ENCODE results near the gene CDKN1B.
"Not testable (repeated sequence)": the region's sequence is repeated elsewhere in the genome, so short reads cannot be mapped to it uniquely, and the experiment has no call there.

Gene CDKN1B

DNA sequence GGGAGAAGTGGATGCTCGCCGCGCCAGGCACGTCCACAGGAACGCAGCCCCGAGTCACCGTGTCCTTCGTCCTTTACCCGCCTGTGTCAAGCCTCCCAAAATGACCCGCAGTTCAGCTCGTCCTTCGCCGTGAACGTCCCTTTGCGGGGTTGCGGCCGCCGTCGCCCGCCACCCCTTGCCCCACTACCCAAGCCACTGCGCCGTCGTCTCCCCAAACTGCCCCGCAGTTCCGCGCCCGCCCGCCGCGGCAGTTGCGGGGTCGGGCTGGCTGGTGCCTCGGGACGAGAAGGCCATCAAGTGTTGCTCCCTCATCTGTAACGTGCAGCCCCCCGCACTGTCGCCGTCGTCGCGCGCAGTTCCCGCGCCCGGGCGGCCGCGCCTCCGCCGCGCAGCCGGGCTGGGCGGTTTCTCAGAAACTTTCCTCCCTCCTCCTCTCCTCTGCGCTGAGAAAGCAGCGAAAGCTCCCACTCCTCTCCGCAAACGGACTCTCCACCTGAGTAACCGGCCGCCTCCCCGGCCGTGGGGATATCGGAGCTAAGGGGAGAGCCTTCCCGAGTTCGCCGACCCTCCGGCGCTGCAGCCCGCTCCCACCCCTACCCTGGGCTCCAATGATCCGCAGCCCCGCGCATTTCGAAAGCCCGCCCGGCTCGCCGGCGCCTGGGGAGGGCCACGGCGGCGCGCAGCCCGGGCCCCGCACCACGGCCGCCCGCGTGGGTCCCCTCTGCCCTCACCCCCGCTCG, 6.7 kb downstream of the CDKN1B start:
- peak in 22 of 58 donors; percentile 2 to 54 (median 22) for DNase-seq

DNA sequence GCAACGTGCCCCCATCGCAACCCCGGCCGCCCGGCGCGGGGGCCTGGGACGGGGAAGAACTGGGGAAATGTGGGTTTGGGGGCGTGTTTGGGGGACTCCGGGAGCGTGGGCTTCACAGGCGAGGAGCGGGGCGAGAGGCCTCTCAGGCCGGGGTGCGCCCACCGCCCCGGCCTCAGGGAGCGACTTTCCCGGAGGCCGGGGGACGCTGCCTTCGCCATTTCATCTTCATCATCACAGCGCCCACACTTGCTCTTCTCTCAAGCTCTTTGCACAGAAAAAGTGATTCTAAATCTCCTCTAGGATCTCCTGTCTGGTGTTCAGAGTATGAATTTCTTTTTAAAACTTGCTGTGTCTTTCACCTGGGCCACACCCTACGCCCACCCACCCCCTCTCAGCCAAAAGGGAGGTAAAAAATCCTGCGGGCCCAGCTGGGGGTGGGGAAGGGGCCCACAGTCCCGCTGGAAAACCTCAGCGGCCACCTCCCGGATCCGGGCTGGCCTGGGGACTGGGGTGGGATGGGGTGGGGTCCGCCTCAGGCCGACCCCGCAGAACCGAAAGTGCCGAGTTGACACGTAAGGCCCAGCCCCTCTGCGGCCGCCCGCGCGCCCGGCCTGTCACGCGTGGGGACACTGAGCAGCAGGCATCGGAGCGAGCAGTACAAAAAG, 7.4 kb downstream of the CDKN1B start:
- DNase-seq, result peak in 10 of 58 donors; percentile 9 to 59 (median 47)

DNA sequence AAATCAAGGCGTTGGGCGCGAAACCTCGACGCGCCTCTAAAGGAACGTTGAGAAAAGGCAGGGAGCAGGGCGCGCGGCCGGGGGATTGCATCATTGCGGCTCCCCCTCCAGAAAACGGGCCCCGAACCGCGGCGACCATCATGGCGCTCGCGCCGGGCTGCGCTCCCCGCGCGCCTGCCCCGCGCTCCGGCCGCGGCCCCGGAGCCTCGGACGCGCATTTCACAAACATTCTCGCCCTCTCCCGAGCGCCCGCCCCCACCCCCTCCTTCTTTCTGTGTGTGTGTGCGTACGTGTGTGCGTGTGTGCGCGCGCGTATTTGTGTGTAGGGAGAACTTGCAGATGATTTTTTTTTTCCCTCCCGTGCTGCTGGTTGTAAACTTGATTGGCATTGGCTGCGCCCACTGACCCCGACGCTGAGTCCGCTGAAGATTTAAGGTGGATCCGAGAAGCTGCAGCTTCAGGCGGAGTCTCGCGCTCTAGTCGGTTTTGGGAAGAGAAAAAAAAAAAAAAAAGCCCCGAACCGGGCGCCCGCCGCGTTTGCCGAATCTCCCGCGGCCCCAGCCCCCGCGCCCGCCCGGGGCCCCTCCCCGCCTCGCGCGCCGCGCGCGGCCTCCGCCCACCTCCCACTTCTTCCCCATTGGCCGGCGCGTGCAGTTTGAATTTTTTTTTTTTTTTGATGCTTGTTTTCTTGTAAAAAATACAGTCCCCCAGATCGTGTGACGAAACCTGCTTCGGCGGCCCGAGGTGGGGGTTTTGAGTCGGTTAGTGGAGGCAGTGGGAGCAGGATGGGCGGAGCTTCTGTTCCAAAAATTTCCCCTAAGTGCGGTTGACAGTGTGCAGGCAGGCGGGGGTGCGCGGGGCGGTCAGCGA, 8.2 kb downstream of the CDKN1B start:
- peak; percentile 53 to 95 (median 88) for DNase-seq

DNA sequence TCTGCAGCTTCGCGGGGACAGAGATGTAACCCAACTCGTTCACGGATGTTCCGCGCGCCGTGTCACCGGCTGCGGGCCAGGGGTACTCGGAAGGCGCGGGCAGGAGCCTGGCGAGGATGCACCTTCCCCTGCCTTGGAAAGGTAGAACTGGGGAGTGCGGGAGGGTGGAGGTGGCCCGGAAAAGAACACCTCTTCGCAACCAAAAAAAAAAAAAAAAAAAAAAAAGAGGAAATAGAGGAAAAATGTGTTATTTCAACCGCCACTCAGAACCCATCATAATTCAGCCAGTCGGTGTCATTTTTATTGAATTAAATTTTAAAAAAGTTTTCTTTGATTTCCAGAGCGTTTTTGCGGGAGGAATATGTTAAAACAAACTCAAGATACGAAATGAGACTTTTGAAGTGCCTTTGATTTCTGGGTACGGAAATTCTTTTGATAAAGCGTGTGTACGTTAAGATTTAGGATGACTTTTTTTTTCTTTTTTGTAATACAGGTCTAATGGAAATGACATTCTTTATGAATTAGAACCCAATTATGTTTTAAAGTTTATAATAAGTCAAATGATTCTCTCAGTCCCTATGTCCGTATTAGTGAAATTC, 8.9 kb downstream of the CDKN1B start:
- DNase-seq, result no peak

DNA sequence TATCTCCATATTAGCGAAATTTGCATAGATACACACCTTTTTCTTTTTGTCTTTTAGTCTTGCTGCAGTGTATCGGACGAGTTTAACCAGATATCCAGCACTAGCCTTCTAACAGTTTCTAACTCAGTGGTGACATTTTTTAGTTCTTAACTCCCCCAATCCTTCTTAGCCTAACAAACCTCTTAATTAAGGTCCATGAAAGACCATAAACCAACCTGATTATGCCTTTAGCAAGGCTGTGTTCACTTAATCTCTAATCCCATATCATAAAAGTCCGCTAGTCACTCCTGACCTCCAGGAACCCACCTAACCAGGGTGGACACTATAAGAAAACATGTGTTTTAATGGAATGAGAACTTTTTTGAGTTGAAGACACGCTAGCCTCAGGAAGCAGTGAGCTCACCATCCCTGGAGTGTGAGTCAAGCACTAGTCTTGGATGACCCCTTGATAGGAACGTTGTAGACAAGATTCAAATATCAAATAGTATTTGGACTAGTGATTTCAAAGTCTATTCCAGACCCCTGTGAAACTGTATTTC, 9.5 kb downstream of the CDKN1B start:
- no peak for DNase-seq

DNA sequence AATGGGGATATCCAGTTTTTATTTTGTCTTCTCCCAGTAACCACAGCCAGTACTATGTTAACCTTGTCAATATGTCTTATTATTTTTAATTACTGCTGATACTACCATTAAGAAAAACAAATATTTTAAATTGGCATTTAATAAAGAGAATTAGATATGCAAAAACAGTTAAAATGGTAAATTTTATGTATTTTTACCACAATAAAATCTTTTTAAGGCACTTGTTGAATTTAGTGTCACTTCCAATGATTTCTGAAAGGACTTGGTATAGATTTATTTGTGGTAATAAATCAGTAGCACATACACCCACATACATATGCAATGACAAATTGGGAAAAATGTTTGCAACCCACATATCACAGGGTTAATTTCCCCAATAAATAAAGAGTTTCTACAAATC, 14.0 kb downstream of the CDKN1B start:
- no peak for DNase-seq

DNA sequence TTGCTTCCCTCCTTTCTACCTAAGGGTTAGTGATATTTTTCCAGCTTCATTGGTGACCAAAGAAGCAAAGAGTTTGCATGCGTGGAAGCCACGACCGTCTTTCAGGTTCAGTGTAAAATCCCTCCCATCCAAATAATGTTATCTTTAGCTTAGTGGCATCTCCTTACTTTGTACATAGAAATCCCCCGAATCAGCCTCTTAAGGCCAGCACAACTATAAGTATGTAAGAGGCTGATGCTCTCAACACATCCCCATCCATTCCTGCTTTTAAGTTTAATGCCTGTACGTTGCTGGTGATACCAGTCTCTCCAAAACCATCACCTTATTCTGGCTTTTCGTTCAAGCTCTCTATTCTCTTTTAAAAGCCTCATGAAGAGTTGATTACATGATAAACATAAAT, 14.6 kb downstream of the CDKN1B start:
- DNase-seq, result no peak

DNA sequence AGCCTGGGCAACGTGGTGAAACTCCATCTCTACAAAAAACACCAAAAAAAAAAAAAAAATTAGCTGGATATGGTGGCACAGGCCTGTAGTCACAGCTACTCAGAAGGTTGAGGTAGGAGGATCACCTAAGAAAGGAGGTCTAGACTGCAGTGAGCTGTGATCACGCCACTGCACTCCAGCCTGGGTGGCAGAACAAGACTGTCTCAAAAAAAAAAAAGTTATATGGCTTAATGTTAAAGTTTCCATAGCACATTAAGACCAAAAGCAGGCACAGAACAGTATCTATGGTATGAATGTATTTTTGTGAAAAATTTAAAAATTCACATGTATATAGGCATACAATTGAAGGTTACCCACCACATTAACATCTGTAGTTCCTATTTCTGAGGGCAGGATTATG, 15.9 kb downstream of the CDKN1B start:
- DNase-seq, result no peak

DNA sequence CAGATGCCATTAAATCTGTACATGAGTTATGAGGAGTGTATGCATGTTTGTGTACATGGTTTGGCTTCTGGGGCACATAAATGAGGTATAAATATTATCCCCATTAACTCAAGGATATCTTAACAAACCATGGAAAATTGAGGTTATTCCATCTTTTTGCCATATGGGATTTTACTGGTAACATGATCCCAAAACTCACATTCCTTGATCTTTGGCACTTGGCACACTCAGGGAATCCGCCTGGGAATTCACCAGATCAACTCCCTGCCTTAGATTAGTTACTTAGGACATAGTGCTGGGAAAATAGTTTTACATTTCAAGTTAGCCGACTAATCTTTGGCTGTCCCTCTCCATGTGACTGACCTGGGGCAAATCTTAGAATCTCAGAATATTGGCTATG, 16.9 kb downstream of the CDKN1B start:
- no peak for DNase-seq

DNA sequence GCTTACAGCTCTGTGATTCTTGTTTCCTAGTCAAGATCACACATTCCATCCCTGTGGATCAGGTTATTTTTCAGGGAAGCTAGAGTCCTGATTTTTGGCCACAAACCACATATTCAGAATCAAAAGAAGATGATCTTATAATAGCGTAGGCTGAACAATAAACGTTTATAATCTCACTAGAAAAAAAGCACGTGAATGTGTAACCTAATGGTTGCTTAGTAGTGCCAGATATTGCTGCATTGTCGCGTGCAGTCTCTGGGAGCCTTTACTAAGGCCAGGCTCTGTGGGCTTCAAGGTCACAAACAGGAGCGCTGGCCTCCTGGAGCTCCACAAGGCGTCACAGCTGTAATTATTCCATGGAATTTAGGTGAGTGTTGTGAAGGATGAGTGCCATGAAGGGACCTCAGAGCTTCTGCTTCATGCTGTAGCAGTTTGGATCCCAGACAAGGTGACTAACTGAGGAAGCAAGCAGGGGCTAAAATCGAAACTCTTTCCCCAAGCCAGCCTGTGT, 17.4 kb downstream of the CDKN1B start:
- no peak for DNase-seq

DNA sequence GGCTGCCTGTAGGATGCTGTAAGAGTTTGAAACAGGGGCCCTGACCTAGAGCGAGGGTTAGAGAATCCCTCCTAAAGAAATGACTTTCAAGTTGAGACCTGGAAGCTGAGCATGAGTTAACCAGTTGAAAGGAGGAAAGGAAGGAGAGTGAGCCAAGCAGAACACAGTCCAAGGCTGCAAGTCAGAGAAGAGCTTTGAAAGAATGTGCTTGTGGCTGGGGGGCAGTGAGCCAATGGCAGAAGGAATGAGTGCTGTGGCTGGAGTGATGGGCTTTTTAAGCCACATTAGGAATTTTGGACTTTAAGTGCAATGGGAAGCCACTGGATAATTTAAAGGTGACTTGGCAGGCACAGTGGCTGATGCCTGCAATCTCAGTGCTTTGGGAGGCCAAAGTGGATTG, 18.1 kb downstream of the CDKN1B start:
- DNase-seq, result no peak

DNA sequence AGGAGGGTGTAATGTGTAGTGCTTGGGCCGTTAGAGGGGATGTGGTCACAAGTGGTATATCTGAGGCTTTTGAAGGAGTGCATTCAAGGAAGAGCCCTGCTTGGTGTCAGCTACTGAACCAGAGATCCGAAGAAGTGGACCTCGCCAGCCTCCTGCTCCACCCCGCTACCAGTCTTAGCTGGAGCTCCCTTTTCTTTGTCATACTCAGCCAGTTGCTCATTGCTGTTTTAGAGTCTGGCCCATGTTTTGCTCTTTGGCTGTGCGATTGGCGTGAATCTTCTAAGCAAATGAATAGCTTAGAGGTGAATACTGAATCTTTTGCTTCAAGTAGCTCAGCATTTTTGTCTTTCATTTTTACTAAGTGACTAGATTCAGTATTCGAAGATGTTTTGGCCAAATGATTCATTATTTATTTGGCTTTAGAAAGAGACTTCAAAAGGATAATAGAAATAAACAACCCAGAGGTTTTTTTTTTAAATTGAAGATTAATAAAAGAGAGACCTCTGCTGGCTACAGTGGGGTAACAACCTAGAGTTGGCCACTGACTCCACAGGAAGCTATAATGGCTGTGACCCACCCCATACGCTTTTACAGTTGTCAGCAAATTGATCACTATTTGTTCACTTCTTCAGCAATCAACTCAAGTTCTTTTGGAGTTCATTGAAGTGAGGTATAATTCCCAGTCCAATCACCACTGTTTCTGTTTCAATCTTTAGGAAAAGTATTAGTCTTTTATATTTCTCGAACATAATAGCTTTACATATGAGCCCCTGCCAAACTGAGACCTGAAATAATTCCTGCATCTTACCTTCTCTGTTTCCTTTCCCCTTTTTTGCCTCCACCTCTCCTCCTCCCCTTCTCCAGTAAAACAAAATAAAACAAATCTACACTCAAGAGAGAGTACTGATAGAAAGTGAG, 19.9 kb downstream of the CDKN1B start:
- peak in 6 of 58 donors; percentile 3 to 45 (median 25) for DNase-seq

DNA sequence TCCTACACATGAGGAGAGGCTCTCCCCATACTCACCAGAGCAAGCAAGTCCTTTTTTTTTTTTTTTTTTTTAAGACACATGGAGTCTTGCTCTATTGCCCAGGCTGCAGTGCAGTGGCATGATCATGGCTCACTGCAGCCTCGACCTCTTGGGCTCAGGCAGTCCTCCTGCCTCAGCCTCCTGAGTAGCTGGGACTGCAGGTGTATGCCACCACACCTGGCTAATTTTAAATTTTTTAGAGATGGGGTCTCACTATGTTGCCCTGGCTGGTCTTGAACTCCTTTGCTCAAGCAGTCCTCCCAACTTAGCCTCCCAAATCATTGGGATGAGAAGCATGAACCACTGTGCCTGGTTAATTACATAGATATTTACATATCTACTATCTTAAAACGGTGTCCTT, 21.0 kb downstream of the CDKN1B start:
- not testable (repeated sequence) for DNase-seq

DNA sequence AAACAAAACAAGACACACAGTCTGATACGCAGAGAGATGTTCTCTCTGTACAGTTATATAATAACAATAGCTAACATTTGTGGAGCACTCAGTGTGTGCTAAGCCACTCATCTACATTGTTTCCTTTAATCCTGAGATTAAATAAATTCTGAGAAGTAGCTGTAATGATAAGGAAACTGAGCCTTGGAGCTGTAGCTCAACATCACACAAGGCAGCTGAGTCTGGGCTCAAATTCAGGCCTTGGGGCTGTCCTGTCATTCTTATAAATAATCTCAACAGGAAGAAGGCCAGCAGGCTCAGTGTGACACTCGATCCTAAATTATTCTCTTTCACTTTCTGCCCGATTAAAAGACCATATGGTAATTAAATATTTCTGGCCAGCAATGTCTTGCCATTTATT, 24.5 kb downstream of the CDKN1B start:
- DNase-seq, result no peak

DNA sequence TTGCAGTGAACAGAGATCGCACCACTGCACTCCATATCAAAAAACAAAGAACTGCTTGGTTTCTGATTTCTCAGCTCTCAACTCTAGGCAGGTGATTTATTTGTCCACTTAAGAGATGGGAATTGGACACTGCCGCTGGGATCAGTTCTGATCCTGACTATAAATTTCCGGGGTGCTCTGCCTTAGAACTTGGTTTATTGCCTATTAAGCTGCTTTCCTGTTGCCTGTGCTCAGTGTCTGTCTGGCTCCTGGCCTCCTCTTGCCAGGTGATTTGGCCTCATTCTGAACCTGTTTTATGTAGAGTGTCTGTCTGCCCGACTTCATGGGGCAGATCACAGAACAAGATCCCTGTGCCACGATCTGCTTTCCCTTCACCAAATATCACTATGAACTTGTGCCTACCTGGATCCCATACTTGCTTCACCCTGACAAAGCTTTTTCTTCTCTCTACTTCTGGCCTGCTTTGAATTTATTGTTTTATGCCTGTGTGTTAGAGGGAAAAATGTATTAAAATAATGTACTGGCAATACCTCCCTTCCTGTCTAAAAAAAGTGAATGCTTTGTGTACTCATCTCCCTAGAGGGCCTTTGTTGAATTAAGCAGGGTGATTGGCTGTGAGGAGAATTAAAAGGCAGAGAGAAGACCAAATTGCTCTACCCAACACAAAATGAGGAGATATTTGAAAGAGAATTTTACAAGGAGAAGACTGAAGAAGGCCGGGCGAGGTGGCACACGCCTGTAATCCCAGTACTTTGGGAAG, 27.6 kb downstream of the CDKN1B start:
- DNase-seq, result no peak

DNA sequence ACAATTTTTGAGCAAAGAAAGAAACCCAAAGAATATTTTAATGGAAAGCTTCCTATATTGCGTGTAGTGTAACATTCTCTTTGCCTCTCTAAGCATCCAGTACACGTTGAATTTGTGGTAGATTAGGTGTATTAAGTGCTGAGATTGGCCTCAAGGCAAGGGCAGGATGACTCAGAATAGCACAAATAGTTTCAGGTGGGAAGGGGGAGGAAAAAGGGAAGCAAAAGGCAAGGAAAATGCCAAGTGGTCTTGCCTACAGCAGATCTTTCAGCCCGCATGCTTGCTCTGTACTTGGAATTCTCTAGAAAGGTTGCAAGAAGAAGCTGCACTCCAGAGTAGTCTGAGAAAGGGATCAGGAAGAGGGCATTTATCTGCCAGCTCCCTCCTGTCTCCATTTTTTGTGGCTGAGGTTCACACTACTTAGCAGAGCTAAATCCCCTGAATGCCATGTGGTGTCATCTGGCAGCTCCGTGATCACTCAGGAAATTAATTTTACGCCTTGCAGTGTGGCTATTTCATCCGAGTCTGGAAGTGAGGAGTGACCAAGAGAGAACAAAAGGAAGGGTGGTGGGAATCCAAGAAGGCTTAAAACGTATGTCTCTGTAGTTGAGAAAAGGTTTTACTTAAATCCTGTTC, 28.5 kb downstream of the CDKN1B start:
- no peak for DNase-seq

DNA sequence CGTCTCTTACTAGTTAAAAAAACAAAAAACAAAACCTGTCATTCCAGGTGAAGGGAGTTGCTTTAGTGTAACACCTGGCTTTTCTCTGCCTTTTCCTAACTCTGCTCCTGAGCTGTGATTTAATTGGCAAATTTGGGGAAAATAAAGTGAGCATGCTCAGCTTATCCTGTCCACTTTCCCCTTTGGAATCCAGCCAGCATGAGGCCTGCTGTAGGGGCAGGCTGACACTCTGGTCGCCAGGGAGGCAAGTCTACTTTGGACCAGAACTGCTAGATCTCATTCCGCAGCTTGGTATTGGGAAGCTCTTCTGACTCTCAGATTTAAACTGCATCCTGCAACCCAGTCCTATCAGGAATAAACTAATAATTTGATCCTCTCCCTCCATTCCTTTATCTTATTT, 30.1 kb downstream of the CDKN1B start:
- no peak for DNase-seq

DNA sequence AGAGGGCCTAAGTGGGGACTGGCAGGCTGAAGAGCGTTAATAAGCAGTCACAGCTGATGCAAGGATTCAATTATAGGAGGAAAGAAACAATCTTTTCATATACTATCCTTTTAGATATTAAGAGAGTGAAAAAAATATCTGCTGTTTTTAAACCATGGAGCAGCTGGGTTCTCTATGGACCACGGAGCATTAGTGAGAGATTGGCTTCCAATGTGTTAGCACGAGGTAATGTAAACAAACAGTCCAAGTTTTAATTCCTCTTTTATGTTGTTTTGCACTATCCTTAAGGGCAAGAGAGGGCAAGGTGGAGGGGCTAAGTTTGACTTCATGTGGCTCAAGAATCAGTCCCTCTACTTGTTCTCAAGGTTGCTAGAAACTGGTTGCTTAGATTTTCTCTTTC, 30.9 kb downstream of the CDKN1B start:
- DNase-seq, result no peak

DNA sequence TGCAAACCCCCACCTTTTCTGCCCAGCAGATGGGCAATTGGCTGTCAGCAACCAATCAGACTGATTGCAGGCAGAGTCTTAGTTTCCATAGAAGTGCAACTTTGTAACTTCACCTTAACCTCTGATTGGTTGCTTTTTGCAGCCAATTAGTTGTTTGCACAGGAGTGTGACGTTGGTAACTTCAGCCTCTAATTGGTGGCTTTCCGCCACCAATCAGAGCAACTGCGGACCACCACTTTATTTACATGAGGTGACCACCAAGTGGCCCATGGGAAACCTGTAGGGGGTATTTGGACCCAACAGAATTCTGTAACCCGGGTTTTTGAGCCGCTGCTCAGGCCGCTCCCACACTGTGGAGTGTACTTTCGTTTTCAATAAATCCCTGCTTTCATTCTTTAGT, 32.3 kb downstream of the CDKN1B start:
- DNase-seq, result peak in 15 of 58 donors; percentile 3 to 50 (median 17)
